Testis (tissue), 2 donors: Measurements from ENCODE around the gene GARNL3.

Experiments
- POLR2A ChIP-seq: fragments of 450-650 bp; IDR thresholded peaks from one replicate; pipeline ENCODE4 v1.6.1; 2017; ENCODE audit warnings: antibody characterized with exemption, mild to moderate bottlenecking, moderate library complexity
- TF ChIP-seq, protein P1 (sequence below), 3 experiments: fragments of 450-650 bp in 2 of 3; fragments of 200-600 bp in 1 of 3; sonication (generic) in 1 of 3; IDR thresholded peaks; one replicate each; pipeline ENCODE4 v1.5.1; 2016 to 2019; ENCODE audit warnings: antibody characterized with exemption in 3 of 3, mild to moderate bottlenecking in 2 of 3, moderate library complexity in 1 of 3

DNA sequence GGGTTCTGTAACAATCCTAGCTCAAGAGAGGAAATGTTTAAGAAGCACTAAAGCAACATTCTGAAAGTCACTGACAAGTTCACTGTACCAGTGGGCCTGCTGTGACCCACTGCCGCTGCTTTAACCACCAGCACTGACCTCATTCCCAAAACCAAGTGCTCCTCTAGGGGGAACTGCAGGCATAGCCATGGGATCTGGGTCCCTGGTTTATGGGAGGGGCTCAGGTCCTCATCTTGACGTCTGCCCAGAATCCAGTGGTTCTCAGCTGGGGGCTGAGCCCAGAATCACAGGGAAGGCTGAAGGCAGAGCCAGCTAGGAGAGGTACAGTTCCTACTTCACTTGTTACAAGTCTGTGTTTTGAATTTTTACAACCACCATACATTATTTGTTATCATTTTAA is 96.3 kb downstream of the GARNL3 start:
- TF ChIP-seq, protein P1, sequence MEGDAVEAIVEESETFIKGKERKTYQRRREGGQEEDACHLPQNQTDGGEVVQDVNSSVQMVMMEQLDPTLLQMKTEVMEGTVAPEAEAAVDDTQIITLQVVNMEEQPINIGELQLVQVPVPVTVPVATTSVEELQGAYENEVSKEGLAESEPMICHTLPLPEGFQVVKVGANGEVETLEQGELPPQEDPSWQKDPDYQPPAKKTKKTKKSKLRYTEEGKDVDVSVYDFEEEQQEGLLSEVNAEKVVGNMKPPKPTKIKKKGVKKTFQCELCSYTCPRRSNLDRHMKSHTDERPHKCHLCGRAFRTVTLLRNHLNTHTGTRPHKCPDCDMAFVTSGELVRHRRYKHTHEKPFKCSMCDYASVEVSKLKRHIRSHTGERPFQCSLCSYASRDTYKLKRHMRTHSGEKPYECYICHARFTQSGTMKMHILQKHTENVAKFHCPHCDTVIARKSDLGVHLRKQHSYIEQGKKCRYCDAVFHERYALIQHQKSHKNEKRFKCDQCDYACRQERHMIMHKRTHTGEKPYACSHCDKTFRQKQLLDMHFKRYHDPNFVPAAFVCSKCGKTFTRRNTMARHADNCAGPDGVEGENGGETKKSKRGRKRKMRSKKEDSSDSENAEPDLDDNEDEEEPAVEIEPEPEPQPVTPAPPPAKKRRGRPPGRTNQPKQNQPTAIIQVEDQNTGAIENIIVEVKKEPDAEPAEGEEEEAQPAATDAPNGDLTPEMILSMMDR (IDR thresholded peaks at IDR 0.05), result no peak
- no peak for TF ChIP-seq POLR2A
